NT2/D1 (cell line): ENCODE results near the gene PPIB.

Experiments
- YY1 ChIP-seq: IDR thresholded peaks from 2 replicates; pipeline ENCODE4 v1.6.1; 2011; ENCODE audit not compliant: insufficient read length, insufficient read depth
- ZNF274 ChIP-seq: IDR thresholded peaks from 2 replicates; pipeline ENCODE4 v1.6.1; 2011; ENCODE audit warnings: mild to moderate bottlenecking, low read depth, low read length

GRCh38 chr15:64127521-64128270 is 35.1 kb downstream of the PPIB start:
- TF ChIP-seq YY1 (no peak), ZNF274 (no peak)
